Stomach (tissue), 4 donors: ENCODE results near the gene ZNF778.

Source experiments
- EP300 ChIP-seq: sonication (generic); formaldehyde crosslinking; IDR thresholded peaks from one replicate; pipeline ENCODE4 v1.6.1; 2017; ENCODE audit warnings: antibody characterized with exemption
- POLR2A ChIP-seq, 4 donors: fragments of 450-650 bp; IDR thresholded peaks; one replicate each; pipeline ENCODE4 v1.6.1; 2016; ENCODE audit warnings: antibody characterized with exemption in 4 of 4, control low read depth in 2 of 4, mild to moderate bottlenecking in 1 of 4, moderate library complexity in 1 of 4
- POLR2AphosphoS5 ChIP-seq, 3 donors: sonication (generic); formaldehyde crosslinking; IDR thresholded peaks; one replicate each; pipeline ENCODE4 v1.6.1; 2016; ENCODE audit warnings: antibody characterized with exemption in 3 of 3
- TF ChIP-seq, protein P1 (sequence below), 7 experiments: fragments of 450-650 bp in 4 of 7; fragments of 200-600 bp in 3 of 7; sonication (generic) in 3 of 7; IDR thresholded peaks; one replicate each; pipeline ENCODE4 v1.5.1; 2016 to 2019; ENCODE audit warnings: antibody characterized with exemption in 7 of 7, control low read depth in 2 of 7, mild to moderate bottlenecking in 1 of 7

DNA sequence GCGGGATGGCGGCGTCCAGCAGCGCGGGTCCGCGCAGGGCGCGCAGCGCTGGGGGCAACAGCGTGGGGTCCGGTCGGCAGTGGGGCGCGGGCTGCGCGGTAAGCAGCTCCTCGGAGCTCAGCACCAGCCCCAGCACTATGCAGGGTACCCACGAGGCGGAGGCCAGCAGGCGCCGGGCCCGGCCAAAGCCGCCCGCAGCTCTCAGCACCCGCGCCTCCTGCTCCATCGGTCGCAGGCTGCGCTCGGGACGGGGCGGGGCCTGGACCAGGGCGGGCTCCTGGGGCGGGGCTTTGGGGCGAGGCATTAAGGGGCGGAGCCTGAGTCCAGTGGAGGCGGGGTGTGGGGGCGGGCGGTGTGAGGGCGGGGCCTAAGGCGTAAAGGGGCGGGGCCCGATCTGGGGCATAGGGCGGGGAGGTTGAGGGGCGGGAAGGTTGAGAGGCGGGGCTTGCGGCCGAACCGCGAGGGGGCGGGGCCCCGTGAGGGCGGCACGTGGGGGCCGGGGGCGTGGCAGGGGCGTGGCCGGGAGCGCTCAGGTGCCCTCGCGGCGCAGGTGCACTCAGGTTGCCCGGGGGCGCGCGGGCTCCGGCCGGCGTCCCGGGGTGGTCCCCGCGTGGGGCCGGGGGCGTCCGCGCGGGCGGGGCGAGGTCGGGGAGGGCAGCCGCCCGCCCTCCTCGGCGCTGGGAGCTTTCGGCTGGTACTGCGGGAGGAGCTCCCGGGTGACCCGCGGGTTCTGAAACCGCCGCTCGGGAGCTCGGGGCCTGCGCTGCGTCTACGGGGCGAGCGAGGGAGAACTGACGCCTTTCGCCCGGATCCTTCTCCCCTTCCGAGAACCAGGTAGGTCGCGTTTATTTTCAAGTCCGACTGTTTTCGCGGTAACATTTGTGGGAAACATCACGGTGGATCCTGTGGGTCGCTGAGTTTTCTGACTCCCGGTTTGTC lies 15.8 kb upstream of the ZNF778 start:
- TF ChIP-seq EP300 (no peak), POLR2A (IDR thresholded peaks at IDR 0.05) (no peak), POLR2AphosphoS5 (IDR thresholded peaks at IDR 0.05) (no peak)
- TF ChIP-seq, protein P1, sequence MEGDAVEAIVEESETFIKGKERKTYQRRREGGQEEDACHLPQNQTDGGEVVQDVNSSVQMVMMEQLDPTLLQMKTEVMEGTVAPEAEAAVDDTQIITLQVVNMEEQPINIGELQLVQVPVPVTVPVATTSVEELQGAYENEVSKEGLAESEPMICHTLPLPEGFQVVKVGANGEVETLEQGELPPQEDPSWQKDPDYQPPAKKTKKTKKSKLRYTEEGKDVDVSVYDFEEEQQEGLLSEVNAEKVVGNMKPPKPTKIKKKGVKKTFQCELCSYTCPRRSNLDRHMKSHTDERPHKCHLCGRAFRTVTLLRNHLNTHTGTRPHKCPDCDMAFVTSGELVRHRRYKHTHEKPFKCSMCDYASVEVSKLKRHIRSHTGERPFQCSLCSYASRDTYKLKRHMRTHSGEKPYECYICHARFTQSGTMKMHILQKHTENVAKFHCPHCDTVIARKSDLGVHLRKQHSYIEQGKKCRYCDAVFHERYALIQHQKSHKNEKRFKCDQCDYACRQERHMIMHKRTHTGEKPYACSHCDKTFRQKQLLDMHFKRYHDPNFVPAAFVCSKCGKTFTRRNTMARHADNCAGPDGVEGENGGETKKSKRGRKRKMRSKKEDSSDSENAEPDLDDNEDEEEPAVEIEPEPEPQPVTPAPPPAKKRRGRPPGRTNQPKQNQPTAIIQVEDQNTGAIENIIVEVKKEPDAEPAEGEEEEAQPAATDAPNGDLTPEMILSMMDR (IDR thresholded peaks at IDR 0.05), result no peak
